ENCODE measurements around the gene HLCS.

HLCS gene

GRCh38 chr21:36861595-36862323 lies 104.7 kb downstream of the HLCS start:
- DNase-seq (ENCODE audit: insufficient read length) = no peak

GRCh38 chr21:36860736-36861594 lies 105.5 kb downstream of the HLCS start:
- DNase-seq (ENCODE audit: insufficient read length) (no peak), FAIRE-seq (no peak)
- TF ChIP-seq TAF1 (IDR thresholded peaks at IDR 0.05; ENCODE audit: borderline replicate concordance, low read depth, low read length) (no peak), POLR2AphosphoS5 (IDR thresholded peaks at IDR 0.05; ENCODE audit: low read depth, low read length) (no peak), POLR2A (IDR thresholded peaks at IDR 0.05; ENCODE audit: low read depth, low read length) (no peak)

More at GRCh38 chr21:36861595-36862323, 104.7 kb downstream of the HLCS start:
- no peak for FAIRE-seq
- TF ChIP-seq TAF1 (IDR thresholded peaks at IDR 0.05; ENCODE audit: borderline replicate concordance, low read depth, low read length) (no peak), POLR2A (IDR thresholded peaks at IDR 0.05; ENCODE audit: low read depth, low read length) (no peak), POLR2AphosphoS5 (IDR thresholded peaks at IDR 0.05; ENCODE audit: low read depth, low read length) (no peak)

GRCh38 chr21:36859744-36860501 lies 106.5 kb downstream of the HLCS start:
- TF ChIP-seq POLR2AphosphoS5 (IDR thresholded peaks at IDR 0.05; ENCODE audit: low read depth, low read length) (no peak), POLR2A (IDR thresholded peaks at IDR 0.05; ENCODE audit: low read depth, low read length) (no peak), TAF1 (IDR thresholded peaks at IDR 0.05; ENCODE audit: borderline replicate concordance, low read depth, low read length) (no peak)
- DNase-seq (ENCODE audit: insufficient read length) = peak; percentile 26
- FAIRE-seq = no peak

GRCh38 chr21:36858320-36858957 lies 108.0 kb downstream of the HLCS start:
- FAIRE-seq (no peak), DNase-seq (ENCODE audit: insufficient read length) (no peak)
- no peak for TF ChIP-seq POLR2A (IDR thresholded peaks at IDR 0.05; ENCODE audit: low read depth, low read length)
- TF ChIP-seq POLR2AphosphoS5 (IDR thresholded peaks at IDR 0.05; ENCODE audit: low read depth, low read length) = no peak
- no peak for TF ChIP-seq TAF1 (IDR thresholded peaks at IDR 0.05; ENCODE audit: borderline replicate concordance, low read depth, low read length)

GRCh38 chr21:36856643-36857042 lies 109.8 kb downstream of the HLCS start:
- TF ChIP-seq TAF1 (IDR thresholded peaks at IDR 0.05; ENCODE audit: borderline replicate concordance, low read depth, low read length) (no peak), POLR2AphosphoS5 (IDR thresholded peaks at IDR 0.05; ENCODE audit: low read depth, low read length) (no peak), POLR2A (IDR thresholded peaks at IDR 0.05; ENCODE audit: low read depth, low read length) (no peak)
- no peak for DNase-seq (ENCODE audit: insufficient read length)
- no peak for FAIRE-seq

GRCh38 chr21:36854391-36854790 lies 112.1 kb downstream of the HLCS start:
- DNase-seq (ENCODE audit: insufficient read length) (no peak), FAIRE-seq (no peak)
- TF ChIP-seq POLR2AphosphoS5 (IDR thresholded peaks at IDR 0.05; ENCODE audit: low read depth, low read length) = no peak
- TF ChIP-seq POLR2A (IDR thresholded peaks at IDR 0.05; ENCODE audit: low read depth, low read length) = no peak
- no peak for TF ChIP-seq TAF1 (IDR thresholded peaks at IDR 0.05; ENCODE audit: borderline replicate concordance, low read depth, low read length)

GRCh38 chr21:36852864-36853263 lies 113.6 kb downstream of the HLCS start:
- TF ChIP-seq TAF1 (IDR thresholded peaks at IDR 0.05; ENCODE audit: borderline replicate concordance, low read depth, low read length) (no peak), POLR2A (IDR thresholded peaks at IDR 0.05; ENCODE audit: low read depth, low read length) (no peak), POLR2AphosphoS5 (IDR thresholded peaks at IDR 0.05; ENCODE audit: low read depth, low read length) (no peak)
- FAIRE-seq (no peak), DNase-seq (ENCODE audit: insufficient read length) (no peak)

- no peak for FAIRE-seq
- no peak for DNase-seq (ENCODE audit: insufficient read length)
- TF ChIP-seq POLR2AphosphoS5 (IDR thresholded peaks at IDR 0.05; ENCODE audit: low read depth, low read length) (no peak), POLR2A (IDR thresholded peaks at IDR 0.05; ENCODE audit: low read depth, low read length) (no peak), TAF1 (IDR thresholded peaks at IDR 0.05; ENCODE audit: borderline replicate concordance, low read depth, low read length) (no peak)
These were observed 114.2 kb downstream of the HLCS start for GRCh38 chr21:36852293-36852692.

GRCh38 chr21:36851121-36851520 lies 115.3 kb downstream of the HLCS start:
- no peak for FAIRE-seq
- no peak for DNase-seq (ENCODE audit: insufficient read length)
- TF ChIP-seq POLR2A (IDR thresholded peaks at IDR 0.05; ENCODE audit: low read depth, low read length) (no peak), TAF1 (IDR thresholded peaks at IDR 0.05; ENCODE audit: borderline replicate concordance, low read depth, low read length) (no peak), POLR2AphosphoS5 (IDR thresholded peaks at IDR 0.05; ENCODE audit: low read depth, low read length) (no peak)

GRCh38 chr21:36850372-36850771 lies 116.1 kb downstream of the HLCS start:
- FAIRE-seq (no peak), DNase-seq (ENCODE audit: insufficient read length) (no peak)
- TF ChIP-seq TAF1 (IDR thresholded peaks at IDR 0.05; ENCODE audit: borderline replicate concordance, low read depth, low read length) (no peak), POLR2A (IDR thresholded peaks at IDR 0.05; ENCODE audit: low read depth, low read length) (no peak), POLR2AphosphoS5 (IDR thresholded peaks at IDR 0.05; ENCODE audit: low read depth, low read length) (no peak)

Data from GM12892 (cell line).